GM19438 (cell line): ENCODE measurements around the gene RHBDL1.
"Not testable (repeated sequence)": the region's sequence is repeated elsewhere in the genome, so short reads cannot be mapped to it uniquely, and the experiment has no call there.

ENCODE experiments used
- ATAC-seq: cut with Tn5 transposase; IDR thresholded peaks from one replicate; pipeline ENCODE4 v1.9.1; 2021; ENCODE audit warnings: low read depth; ENCODE audit not compliant: unreplicated experiment

Gene RHBDL1

GRCh38 chr16:684071-684794 lies 8.8 kb downstream of the RHBDL1 start, which contains the start of gene JMJD8:
Gene JMJD8, minus strand, starts transcription at chr16:684334. Its CDS starts 15 bp downstream, at chr16:684319.
- ATAC-seq: peak; percentile 60

GRCh38 chr16:684961-685696 lies 9.7 kb downstream of the RHBDL1 start:
- no peak for ATAC-seq

GRCh38 chr16:685967-686366 lies 10.5 kb downstream of the RHBDL1 start:
- no peak for ATAC-seq

GRCh38 chr16:686459-687260 lies 11.2 kb downstream of the RHBDL1 start:
- ATAC-seq: no peak

GRCh38 chr16:687499-687898 lies 12.0 kb downstream of the RHBDL1 start:
- no peak for ATAC-seq

GRCh38 chr16:689175-689897 lies 13.9 kb downstream of the RHBDL1 start:
- no peak for ATAC-seq

GRCh38 chr16:691242-691641 lies 15.8 kb downstream of the RHBDL1 start:
- not testable (repeated sequence) for ATAC-seq

GRCh38 chr16:692356-693108 lies 17.1 kb downstream of the RHBDL1 start:
- ATAC-seq: no peak

- ATAC-seq: no peak
These were observed 17.9 kb downstream of the RHBDL1 start for GRCh38 chr16:693364-693763.

GRCh38 chr16:693766-694165 lies 18.3 kb downstream of the RHBDL1 start:
- no peak for ATAC-seq

- no peak for ATAC-seq
These were observed 18.9 kb downstream of the RHBDL1 start for GRCh38 chr16:694187-694862.

- ATAC-seq: no peak
These were observed 19.4 kb downstream of the RHBDL1 start for GRCh38 chr16:694863-695354.

- no peak for ATAC-seq
These were observed 20.1 kb downstream of the RHBDL1 start for GRCh38 chr16:695355-696089.

GRCh38 chr16:698911-699671 lies 23.6 kb downstream of the RHBDL1 start:
- no peak for ATAC-seq

- ATAC-seq: no peak
These were observed 25.5 kb downstream of the RHBDL1 start for GRCh38 chr16:700684-701584.

GRCh38 chr16:702341-702740 lies 26.9 kb downstream of the RHBDL1 start:
- no peak for ATAC-seq

GRCh38 chr16:703406-703805 lies 27.9 kb downstream of the RHBDL1 start:
- no peak for ATAC-seq
